ENCODE results near the gene TMTC1.

Gene TMTC1

DNA sequence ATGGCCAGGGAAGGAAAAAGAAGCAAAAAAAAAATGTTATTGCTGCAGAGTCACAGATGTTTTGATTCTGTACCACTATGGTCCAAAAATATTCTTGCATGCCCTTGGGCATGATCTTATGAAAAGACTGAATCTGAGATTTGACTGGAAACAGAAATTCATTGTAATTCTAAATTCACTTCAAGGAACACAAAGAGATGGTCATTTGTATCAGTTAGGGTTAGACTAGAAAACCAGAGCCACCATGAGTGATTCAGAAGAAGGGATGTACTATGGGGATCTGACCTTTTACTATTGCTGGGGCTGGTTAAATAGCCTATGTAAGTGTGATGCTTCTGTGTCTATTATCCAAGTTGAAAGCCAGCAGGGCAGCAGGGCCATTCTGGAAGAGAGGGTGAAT is 5.2 kb downstream of the TMTC1 start:
- no peak for DNase-seq

DNA sequence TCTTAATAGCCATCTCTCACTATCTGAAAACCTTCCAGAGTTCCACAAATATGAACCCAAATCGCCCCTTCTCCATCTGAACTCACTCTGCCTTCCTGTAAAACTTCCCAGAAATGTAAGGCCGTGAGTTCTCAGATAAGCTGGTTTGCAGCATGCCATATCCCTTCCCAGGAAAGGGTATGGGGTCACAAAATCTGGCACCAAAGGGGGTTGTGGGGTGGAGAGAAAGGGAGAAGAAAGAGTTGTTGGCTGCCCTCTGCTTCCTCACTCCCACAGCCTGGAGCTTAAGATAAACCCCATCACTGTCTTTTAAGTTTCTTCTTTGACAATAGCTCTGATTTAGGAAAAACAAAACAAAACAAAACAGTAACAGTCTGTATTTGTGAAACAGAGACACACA is 10.7 kb downstream of the TMTC1 start:
- DNase-seq: no peak

DNA sequence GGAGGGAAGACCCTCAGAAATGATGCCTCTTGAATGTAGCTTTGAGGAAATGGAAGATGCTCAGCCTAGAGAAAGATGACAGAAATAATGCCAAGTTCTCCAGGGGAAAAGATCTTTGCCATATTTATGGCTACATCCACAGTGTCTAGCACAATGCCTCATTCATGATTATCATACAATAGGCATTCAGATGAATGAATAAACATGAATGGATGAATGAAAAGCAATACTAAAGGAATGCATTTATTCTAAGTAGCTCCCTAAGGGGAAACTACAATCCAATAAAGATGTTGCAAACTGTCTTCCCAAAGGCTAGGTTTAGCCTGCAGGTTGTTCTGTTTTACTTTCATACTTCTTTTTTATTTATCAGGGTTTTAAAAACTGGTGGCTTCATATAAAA is 12.0 kb downstream of the TMTC1 start:
- DNase-seq: no peak

DNA sequence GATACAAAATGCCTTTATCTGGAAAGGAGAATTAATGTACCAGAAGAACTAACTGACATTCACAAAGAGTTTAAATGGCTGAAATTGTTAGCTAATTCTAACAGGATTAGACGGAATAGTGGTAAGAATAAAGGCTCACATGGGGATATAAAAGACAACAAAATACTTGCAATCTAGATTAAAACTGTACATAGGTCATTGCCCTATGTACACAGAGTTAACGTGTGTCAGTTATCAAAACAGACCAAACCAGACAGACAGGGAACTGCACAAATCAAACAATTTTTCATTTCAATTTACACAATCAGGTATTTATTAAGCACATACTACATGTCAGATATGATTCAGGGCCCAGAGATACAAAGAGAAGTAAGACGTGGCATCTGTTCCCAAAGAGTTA is 12.6 kb downstream of the TMTC1 start:
- DNase-seq: no peak

DNA sequence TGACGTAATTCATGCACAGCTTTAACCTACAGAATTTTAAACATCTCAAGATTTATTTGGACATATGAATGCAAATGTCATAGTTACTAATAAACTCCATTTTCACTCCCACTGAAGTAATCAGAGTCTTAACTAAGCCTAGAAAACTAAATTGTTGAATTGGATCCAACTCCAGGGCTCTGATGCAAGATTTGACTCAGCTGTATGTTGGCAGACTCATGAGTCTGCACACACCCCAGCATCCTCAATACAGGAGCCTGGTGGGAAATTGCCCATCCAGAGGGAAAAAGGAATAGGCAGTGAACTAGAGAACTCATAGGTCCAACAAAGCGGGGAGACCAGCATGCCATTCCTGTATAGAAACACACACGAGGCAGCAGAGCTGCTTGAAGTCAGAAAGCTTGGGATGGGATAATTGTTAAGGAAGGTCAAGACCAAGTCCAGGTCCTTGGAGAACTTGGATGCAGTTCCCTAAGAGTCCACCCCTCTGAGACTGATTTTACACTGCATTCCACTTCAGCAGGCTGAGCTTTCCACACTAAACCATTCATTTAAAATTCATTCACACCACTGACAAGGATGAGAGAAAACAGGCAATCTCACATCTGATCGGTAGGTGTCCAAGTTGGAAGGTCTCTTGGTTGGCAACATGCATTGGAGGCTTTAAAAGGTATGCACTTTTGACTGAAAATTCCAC is 14.4 kb downstream of the TMTC1 start:
- DNase-seq: peak; percentile 91

DNA sequence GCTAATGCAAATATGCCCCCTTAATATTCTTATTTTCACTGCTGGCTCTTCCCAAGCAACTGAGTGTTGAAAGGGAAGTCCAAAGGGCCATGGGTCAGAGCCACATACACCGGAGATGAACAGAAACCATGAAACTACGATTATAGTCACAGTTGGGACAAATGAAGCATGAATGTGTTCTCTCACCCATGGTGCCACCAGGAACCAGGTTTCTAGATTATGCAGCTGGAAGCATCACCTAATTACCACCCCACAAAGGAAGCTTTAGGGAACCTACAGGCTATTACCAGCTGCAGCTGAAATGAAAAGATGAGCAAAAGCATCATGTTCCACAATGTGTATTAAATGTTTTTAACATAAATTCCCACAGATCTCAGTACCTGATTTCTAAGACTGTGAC is 15.4 kb downstream of the TMTC1 start:
- DNase-seq: no peak

DNA sequence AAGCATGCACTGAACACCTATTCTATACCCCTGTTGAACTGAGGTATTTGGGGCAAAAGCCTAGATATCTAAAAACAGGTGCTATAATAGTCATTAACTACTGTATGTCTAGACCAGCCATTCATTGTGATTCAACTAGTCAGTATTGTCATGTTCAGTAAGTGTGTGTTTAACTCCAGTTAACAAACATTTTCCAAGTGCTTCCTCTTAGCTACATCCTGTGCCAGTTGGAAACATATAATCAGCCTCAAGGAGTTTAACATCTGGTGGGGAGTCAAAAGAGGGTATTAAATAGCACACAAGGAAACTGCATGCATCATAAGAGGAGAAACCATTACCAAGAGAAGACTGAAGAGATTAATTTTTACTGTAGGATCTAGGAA is 20.4 kb downstream of the TMTC1 start:
- no peak for DNase-seq

DNA sequence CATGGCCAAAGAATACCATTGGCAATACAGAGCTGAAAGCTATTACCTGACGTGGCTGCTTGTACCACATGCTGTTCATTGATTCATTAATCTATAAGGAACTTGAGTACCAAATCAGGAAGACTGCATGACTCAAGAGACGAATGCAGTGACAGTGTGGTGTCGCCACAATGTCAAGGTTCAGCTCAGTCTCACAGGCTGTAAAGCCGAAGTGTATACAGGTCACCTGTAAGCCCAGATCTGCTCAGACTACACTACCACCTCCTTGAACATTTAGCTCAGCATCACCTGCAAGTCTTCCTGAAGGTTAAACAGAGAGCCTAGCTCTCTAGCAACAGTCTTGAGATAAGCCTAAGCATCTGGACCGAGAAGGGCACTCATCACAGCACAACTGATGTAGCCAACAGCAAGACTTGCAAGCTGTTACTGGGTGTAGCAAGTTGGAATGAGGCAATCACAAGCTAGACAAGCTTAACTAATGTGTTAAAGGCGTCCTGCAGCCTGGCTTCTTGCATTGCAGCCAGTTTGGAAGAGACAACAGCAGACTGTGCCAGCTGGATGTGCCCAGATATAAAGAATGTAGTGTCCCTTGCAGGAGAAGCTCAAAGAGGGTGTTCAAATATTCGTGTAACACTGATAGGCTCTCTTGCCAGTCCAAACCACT is 21.0 kb downstream of the TMTC1 start:
- no peak for DNase-seq

DNA sequence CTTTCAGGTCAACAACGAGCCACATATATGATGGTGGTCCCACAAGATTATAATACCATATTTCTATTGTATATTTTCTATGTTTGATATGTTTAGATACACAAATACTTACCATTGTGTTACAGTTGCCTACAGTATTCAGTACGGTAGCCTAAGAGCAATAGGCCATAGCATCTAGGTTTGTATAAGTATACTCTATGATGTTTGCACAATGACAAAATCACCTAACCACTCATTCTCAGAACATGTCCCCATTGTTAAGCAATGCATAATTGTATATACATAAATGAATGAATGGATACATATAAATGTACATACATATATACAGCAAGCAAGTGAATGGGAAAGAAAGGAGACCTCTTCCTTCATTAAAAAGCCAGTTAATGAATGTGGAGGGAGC is 23.8 kb downstream of the TMTC1 start:
- DNase-seq: no peak

DNA sequence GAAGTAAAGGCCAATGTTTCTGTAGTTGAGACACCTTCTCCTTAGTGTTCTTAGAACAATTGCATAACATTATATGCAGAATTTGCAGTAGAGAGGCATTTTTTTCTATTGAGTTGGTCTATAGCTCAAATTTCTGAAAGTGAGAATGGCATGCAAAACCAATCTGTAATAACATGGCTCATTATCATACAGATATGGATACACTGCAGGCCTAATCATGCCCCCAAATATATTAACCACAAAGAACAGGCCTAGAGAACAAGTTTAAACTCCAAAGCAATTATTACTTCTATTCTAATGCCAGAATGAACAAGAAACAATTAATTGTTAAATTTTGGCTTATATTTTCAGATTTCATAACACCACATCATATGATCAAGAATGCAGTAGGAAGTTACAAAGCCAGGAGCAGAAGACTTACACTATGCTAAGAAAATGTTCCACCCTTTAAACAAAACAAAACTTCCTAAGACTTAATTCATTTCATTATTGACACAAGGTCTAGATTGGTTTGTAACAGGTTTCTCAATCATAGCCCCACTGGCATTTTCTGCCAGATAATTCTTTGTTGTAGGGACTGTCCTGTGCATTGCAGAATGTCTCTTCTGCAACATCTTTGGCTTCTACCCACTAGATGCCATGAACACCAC is 26.9 kb downstream of the TMTC1 start:
- DNase-seq: no peak

DNA sequence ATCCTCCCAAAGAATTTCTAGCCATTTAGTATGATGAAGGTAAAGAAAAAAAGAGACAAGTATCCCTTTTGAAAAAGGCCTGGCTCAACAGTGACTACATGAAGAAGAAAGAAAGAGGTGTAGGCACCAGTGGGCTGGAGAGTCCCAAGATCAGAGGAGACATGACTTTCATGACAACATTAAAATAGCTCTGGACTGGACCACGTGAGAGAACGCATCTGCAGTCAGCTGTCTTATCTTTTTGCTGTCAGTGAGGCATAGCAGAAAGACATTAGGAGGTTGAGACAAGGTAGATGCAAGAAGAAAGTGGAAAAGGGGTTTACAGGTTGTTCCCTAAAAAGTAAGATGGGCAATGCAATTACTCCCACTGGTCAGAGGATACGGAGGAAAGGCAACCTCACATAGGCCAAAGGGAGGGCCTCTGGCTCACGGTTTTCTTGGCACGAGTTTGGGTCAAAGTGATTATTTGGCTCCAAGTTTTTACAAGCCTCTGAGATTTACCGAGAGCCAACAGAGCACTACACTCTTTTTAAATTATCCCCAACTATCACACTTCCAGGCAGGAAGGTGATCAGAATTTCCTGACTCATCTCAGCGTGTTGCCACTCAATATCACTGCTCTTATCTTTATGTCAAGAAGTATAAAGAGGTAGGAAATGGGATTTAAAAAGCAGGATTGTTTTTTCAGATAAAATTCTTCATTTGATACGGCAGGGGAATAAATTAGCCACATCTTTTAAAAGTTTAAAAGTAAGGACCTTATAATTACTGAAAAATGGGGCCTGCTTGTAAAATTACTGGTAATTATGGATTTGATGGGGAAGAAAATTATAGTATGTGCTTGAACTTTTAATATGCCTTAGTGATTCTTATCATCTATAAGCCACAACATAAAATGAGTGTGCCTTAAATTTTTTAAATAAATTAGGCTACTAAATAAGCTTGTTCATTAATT is 29.2 kb downstream of the TMTC1 start:
- DNase-seq: no peak

DNA sequence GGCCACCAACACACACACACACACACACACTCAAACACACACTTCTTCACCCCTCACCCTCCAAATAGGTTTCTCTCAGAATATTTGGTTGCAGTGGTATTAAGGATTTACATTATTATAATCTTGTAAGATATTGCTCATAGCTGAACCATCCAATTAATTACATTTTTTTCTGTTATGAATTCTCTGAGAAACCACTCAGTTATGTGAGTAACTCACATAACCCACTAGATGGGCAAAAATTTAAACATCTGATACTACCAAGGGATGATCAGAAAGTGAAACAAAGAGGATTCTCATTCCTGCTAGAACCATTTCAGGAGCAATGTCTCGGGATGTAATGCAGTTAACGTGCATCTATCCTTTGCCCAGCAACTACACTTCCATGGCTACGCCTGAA is 31.6 kb downstream of the TMTC1 start:
- DNase-seq: peak; percentile 85

DNA sequence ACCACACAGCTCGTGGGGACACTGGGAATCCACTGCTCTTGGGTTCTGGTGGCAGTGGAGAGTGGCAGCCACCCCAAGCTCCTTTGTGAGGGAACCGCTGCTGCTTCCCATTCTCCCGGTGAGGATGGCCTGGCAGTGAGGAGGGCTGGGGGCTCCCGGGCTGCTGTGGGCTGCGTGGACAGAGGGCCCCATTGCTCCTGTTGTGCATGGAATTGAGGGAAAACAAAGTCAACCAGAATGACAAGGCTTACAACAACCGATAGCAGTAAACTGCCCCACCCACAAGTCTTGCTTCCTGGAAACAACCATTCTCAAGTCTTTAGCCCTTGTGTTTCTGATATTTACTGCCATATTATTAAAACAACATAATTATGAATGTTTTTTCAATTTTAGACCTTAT is 32.1 kb downstream of the TMTC1 start:
- no peak for DNase-seq

DNA sequence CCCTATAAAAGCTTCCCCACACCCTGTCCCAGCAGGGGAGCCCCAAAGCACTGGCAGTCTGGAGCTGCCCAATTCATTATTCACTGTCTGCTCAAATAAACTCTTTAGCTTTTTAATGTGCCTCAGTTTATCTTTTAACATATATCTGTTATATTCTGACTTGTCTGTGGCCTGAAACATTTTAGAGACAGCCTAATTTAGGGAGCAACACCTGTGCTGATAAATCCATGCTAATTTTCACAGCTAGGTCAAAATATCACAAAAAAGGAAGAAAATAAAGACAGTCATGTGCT is 32.9 kb downstream of the TMTC1 start:
- no peak for DNase-seq

DNA sequence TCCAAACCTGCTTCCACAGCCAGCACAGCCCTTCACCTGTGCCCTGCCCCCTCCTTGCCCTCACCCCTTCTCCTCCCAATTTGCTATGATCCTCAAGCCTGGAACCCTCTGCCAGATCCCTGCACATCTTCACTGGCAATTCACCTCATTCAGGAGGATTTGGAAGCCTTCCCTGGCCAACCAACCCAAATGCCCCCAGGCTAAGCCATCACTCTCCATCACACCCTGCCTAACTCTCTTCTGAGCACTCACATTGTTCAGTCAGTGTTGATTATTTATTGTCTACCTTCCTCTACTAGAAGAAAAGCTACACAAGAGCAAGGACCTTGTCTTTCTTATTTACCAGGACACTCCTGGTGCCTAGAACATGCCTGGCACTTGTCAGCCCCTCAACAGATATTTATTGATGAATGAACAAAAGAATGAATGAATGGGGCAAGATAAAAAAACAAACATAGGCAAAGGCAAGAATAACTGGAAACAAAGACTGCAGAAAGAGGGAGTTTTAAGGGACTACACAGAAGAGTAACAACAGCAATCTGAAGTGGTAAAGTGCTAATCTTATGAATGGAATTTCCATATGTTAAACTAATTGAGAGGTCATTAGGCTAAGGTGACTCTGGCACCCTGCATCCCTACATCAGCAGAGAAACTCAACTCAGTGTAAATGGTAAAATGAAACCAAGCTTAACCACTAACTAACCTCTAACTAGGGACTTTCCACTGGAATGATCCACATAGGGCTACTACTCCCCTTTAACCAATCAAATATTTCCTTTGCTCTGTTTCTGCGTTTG is 33.4 kb downstream of the TMTC1 start:
- no peak for DNase-seq

DNA sequence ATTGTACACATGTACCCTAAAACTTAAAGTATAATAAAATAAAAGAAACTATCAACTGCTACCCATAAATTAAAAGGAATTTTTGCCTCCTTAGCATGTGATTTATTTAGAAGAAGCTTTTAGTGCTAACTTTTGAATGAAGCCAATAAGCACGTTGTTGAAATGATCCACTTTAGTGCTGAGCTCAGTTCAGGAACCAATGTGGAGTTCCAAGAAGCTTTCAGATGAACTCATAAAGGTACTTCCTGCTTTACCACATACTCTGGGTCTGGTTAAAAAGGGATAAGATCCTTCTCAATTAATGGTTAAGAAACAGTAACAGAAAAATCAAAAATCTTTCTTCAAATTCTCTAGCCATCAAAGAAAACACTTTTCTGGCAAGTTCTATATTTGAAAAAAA is 39.4 kb downstream of the TMTC1 start:
- DNase-seq: peak; percentile 40

DNA sequence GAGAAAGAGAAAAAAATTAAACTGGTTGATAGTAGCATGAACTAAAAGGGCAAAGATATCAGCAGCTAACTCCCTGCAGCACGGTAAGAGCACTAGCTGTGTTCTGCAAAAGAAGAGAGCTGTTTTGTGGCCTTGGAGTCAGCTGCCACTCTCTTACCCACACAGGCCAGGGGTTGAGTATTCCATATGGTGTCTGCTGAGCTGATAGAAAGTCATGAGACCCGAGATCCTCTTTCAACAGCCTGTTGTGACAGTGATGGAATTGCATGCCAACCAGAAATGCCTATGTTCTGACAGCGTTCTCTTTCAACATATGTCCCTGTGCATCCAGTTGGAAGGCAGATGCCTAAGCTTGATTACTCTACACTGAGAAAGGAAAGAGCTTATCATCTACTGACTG is 39.9 kb downstream of the TMTC1 start:
- peak; percentile 99 for DNase-seq

DNA sequence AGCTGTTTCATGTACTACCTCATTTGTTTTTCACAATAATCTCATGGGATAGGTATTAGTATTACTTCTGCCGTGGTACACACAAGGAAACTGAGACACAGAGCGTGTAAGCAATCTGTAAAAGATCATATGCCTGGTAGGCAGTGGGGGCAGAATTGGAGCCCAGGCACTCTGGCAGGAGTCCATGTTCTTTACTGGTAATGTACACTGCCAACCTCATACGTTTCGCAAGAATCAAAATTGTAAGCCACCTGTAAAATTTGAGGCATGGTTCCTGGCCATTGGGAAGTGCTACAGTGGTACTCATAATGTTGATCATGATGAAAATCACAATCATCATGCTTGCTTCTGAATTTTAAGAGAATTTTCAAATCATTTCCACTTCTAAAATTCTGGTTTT is 40.7 kb downstream of the TMTC1 start:
- DNase-seq: no peak

DNA sequence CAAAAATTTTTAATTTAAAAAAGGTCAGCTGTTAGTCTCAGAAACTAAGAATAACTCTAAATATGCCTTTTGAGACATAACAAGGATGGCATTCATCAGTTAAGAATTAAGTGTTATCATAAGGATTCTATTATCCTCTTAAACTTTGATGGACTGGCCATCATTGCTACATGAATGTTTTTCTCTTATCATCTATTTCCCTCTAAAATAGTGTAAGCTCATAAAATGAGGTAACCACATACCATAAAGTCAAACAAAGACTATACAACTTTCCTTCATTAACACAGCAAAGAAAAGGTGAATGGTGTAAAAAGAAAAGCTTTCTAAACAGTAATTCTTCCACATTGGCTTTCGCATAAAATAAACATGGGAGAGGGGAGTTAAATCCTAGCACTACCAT is 41.1 kb downstream of the TMTC1 start:
- no peak for DNase-seq

DNA sequence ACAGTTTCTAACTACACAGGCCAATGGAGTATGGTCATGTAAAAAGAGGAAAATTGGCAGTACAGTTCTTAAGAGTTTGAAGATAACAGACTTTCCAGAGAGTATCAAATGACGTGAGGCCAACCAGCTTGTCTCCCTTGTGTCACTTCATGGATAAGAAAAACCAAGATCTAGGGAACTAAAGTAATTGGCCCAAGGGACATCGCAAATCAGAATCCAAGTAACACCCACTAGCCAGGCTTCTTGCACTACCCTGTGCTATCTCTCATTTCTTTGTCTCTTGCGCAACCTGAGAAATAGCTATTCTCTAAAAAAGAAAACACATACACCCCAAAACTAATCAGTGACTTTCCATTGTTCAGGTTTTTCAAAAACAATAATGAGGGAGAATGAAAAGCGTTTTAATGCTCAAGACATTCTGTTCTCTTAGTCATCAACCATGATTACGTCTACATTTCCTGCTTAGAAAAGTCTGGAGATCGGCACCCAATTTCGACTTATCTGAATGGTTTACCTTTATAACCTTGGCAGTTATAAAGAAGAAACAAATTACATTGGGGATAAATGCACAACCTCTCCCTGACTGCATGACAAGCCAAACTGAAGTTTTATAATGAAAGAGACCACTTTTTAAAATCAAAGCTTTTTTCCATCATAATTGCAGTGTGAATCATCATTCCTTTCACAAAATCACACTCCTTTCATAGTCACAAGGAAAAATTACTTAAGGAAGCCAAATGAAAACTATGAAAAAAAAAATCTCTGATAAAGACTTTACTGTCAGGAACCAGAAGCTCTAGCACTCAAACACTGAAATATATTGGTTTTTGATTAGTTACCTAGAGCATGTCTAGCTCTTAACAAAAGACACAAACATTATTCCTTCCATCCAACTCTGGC is 42.1 kb downstream of the TMTC1 start:
- DNase-seq: peak; percentile 91

DNA sequence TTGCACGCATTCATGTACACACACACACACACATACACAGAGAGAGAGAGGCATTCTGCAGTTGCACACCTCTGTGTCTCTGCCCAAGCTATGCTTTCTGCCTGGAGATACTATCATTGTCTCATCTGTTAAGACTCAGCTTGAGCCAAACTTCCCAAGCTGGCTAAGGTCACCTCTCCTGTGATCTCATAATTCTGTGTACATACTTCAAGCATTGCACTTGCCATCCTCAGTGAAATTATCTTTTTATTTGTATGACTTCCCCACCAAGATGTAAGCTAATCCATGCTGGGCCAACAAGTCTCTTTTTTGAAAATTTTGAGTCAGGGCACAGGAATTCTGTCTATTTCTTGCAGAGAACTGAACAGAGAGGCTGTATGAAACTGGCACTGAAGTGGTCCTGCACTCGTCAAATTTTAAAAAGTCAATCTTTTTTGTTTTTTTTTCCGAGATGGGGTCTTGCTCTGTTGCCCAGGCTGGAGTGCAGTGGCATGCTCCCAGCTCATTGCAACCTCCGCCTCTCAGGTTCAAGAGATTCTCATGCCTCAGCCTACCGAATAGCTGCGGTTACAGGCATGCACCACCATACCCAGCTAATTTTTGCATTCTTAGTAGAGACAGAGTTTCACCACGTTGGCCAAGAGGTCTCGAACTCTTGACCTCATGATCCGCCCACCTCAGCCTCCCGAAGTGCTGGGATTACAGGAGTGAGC is 44.3 kb downstream of the TMTC1 start:
- DNase-seq: peak; percentile 88
